ENCODE data around the gene IGF1.

The IGF1 gene

GRCh38 chr12:102426599-102427542, 53.5 kb downstream of the IGF1 start:
- DNase-seq (ENCODE audit: low read depth in 2 of 2) = no peak

- DNase-seq (ENCODE audit: low read depth in 2 of 2) = no peak
Observed at GRCh38 chr12:102425109-102426039, 55.0 kb downstream of the IGF1 start.

- DNase-seq (ENCODE audit: low read depth in 2 of 2) = no peak
Observed at GRCh38 chr12:102423462-102423861, 56.9 kb downstream of the IGF1 start.

- no peak for DNase-seq (ENCODE audit: low read depth in 2 of 2)
Observed at GRCh38 chr12:102421802-102422583, 58.4 kb downstream of the IGF1 start.

GRCh38 chr12:102419094-102419764, 61.1 kb downstream of the IGF1 start:
- no peak for DNase-seq (ENCODE audit: low read depth in 2 of 2)

- DNase-seq (ENCODE audit: low read depth in 2 of 2) = no peak
Observed at GRCh38 chr12:102417055-102417454, 63.3 kb downstream of the IGF1 start.

GRCh38 chr12:102415515-102415914, 64.8 kb downstream of the IGF1 start:
- no peak for DNase-seq (ENCODE audit: low read depth in 2 of 2)

GRCh38 chr12:102413396-102413795, 67.0 kb downstream of the IGF1 start:
- DNase-seq (ENCODE audit: low read depth in 2 of 2) = no peak

GRCh38 chr12:102410511-102410910, 69.9 kb downstream of the IGF1 start:
- DNase-seq (ENCODE audit: low read depth in 2 of 2) = no peak

- no peak for DNase-seq (ENCODE audit: low read depth in 2 of 2)
Observed at GRCh38 chr12:102408487-102409297, 71.7 kb downstream of the IGF1 start.

GRCh38 chr12:102407776-102408486, 72.4 kb downstream of the IGF1 start:
- no peak for DNase-seq (ENCODE audit: low read depth in 2 of 2)

- no peak for DNase-seq (ENCODE audit: low read depth in 2 of 2)
Observed at GRCh38 chr12:102406033-102406584, 74.3 kb downstream of the IGF1 start.

- no peak for DNase-seq (ENCODE audit: low read depth in 2 of 2)
Observed at GRCh38 chr12:102401087-102401486, 79.3 kb downstream of the IGF1 start.

GRCh38 chr12:102399653-102400052, 80.7 kb downstream of the IGF1 start:
- no peak for DNase-seq (ENCODE audit: low read depth in 2 of 2)

GRCh38 chr12:102396276-102396675, 84.1 kb downstream of the IGF1 start:
- no peak for DNase-seq (ENCODE audit: low read depth in 2 of 2)

- DNase-seq (ENCODE audit: low read depth in 2 of 2) = no peak
Observed at GRCh38 chr12:102394200-102394599, 86.2 kb downstream of the IGF1 start.

GRCh38 chr12:102390068-102390467, 90.3 kb downstream of the IGF1 start:
- DNase-seq (ENCODE audit: low read depth in 2 of 2) = no peak

- no peak for DNase-seq (ENCODE audit: low read depth in 2 of 2)
Observed at GRCh38 chr12:102388469-102388868, 91.9 kb downstream of the IGF1 start.

GRCh38 chr12:102385343-102385742, 95.0 kb downstream of the IGF1 start:
- no peak for DNase-seq (ENCODE audit: low read depth in 2 of 2)
